SK-N-SH (cell line): ENCODE data around the gene REC114. TPM values are rescaled to one million over a fixed set of nuclear protein-coding genes. Genes with fewer than 3 reads are reported as not detected.
A peak's percentile ranks its signal among the peaks of the same experiment; 100 is the strongest.

Experiments
- CTCF ChIA-PET: fragments of 300-600, 350-600 bp; formaldehyde crosslinking; extraction: SDS; loops from one replicate; lab custom pipeline; 2021; lab: Yijun Ruan, JAX
- POLR2A ChIA-PET: fragments of 350-600 bp; sonication (Branson Sonifier 250); formaldehyde crosslinking; extraction: SDS; loops from one replicate; lab custom pipeline; 2020; ENCODE audit warnings: antibody characterized with exemption, inconsistent platforms; lab: Yijun Ruan, JAX
- DNase-seq: peaks from one replicate; pipeline ENCODE4 v3.0.0; 2012
- H2AFZ ChIP-seq: fragments of 200-600 bp; sonication (generic); 2 replicates; pipeline ENCODE4 v1.8.1; 2016; ENCODE audit warnings: antibody characterized with exemption, mild to moderate bottlenecking, low read depth
- H3F3A ChIP-seq: fragments of 200-600 bp; sonication (generic); replicated peaks from 2 replicates; pipeline ENCODE3; 2016; ENCODE audit warnings: antibody characterized with exemption, mild to moderate bottlenecking; ENCODE audit not compliant: insufficient read depth
- H3K27ac ChIP-seq, 2 experiments: fragments of 200-500 bp in 1 of 2; fragments of 200-600 bp in 1 of 2; sonication (Bioruptor generic) in 1 of 2; sonication (generic), shearing (Covaris generic) in 1 of 2; 2 replicates each; pipeline versions ENCODE4 v1.5.1 to v1.6.1; 2014 to 2016; ENCODE audit warnings: low read depth in 2 of 2, inconsistent platforms in 1 of 2, low read length in 1 of 2, mild to moderate bottlenecking in 1 of 2, mixed read lengths in 1 of 2
- H3K27me3 ChIP-seq: fragments of 200-600 bp; sonication (generic), shearing (Covaris generic); 2 replicates; pipeline ENCODE4 v1.6.1; 2016; ENCODE audit warnings: mixed run types; ENCODE audit not compliant: insufficient read depth
- H3K36me3 ChIP-seq, 2 experiments: fragments of 200-500 bp in 1 of 2; fragments of 200-600 bp in 1 of 2; sonication (Bioruptor generic) in 1 of 2; sonication (generic) in 1 of 2; replicated peaks in 1 of 2; 2 replicates each; pipeline versions ENCODE3 to v1.5.1; 2014 to 2016; ENCODE audit warnings: low read length in 1 of 2, mild to moderate bottlenecking in 1 of 2; ENCODE audit not compliant: insufficient read depth in 2 of 2, control insufficient read depth in 1 of 2
- H3K4me1 ChIP-seq, 2 experiments: fragments of 200-500 bp in 1 of 2; fragments of 200-600 bp in 1 of 2; sonication (Bioruptor generic) in 1 of 2; sonication (generic), shearing (Covaris generic) in 1 of 2; 2 replicates each; pipeline versions ENCODE4 v1.5.1 to v1.6.1; 2014 to 2016; ENCODE audit warnings: low read depth in 1 of 2, low read length in 1 of 2, mixed run types in 1 of 2; ENCODE audit not compliant: insufficient read depth in 2 of 2, control insufficient read depth in 1 of 2
- H3K4me2 ChIP-seq: fragments of 200-600 bp; sonication (generic), shearing (Covaris generic); 2 replicates; pipeline ENCODE4 v1.6.1; 2017; ENCODE audit warnings: mixed run types
- H3K4me3 ChIP-seq, 2 experiments: fragments of 200-500 bp in 1 of 2; fragments of 200-600 bp in 1 of 2; sonication (Bioruptor generic) in 1 of 2; sonication (generic), shearing (Covaris generic) in 1 of 2; 2 replicates each; pipeline versions ENCODE4 v1.5.1 to v1.8.1; 2014 to 2016; ENCODE audit warnings: low read depth in 2 of 2, inconsistent platforms in 1 of 2, low read length in 1 of 2, mild to moderate bottlenecking in 1 of 2, mixed read lengths in 1 of 2, moderate library complexity in 1 of 2
- H3K79me2 ChIP-seq: fragments of 200-600 bp; sonication (generic); 2 replicates; pipeline ENCODE4 v1.8.1; 2017; ENCODE audit warnings: mild to moderate bottlenecking; ENCODE audit not compliant: insufficient read depth
- H3K9ac ChIP-seq: fragments of 200-600 bp; sonication (generic); 2 replicates; pipeline ENCODE4 v1.6.1; 2017; ENCODE audit warnings: mixed run types
- H3K9me2 ChIP-seq: fragments of 200-600 bp; sonication (generic); 2 replicates; pipeline ENCODE4 v1.6.1; 2017; ENCODE audit warnings: mixed run types
- H3K9me3 ChIP-seq: fragments of 200-600 bp; sonication (generic); 2 replicates; pipeline ENCODE4 v1.6.1; 2017; ENCODE audit warnings: mixed run types, mild to moderate bottlenecking, moderate library complexity
- H4K20me1 ChIP-seq: fragments of 200-600 bp; sonication (generic); 2 replicates; pipeline ENCODE4 v1.6.1; 2017; ENCODE audit warnings: mild to moderate bottlenecking, mixed run types; ENCODE audit not compliant: insufficient read depth
- ELF1 ChIP-seq: IDR thresholded peaks from 2 replicates; pipeline ENCODE4 v1.4.0; 2012
- EZH2phosphoT487 ChIP-seq: fragments of 200-600 bp; sonication (generic); IDR thresholded peaks from 2 replicates; pipeline ENCODE4 v1.6.1; 2017; ENCODE audit warnings: low read depth, mixed run types, mild to moderate bottlenecking, antibody characterized with exemption, moderate library complexity, borderline replicate concordance
- FOSL2 ChIP-seq: IDR thresholded peaks from 2 replicates; pipeline ENCODE4 v1.4.0; 2012; ENCODE audit warnings: low read depth, mild to moderate bottlenecking, moderate library complexity, borderline replicate concordance
- GABPA ChIP-seq: IDR thresholded peaks from 2 replicates; pipeline ENCODE4 v1.4.0; 2012; ENCODE audit warnings: low read depth, mild to moderate bottlenecking
- JUND ChIP-seq: IDR thresholded peaks from 2 replicates; pipeline ENCODE4 v1.4.0; 2012
- POLR2AphosphoS5 ChIP-seq: IDR thresholded peaks from 2 replicates; pipeline ENCODE4 v1.6.1; 2012; ENCODE audit warnings: low read depth, low read length
- TAF1 ChIP-seq: IDR thresholded peaks from 2 replicates; pipeline ENCODE4 v1.6.1; 2012; ENCODE audit warnings: low read depth, mild to moderate bottlenecking, low read length, moderate library complexity, borderline replicate concordance
- TCF12 ChIP-seq: IDR thresholded peaks from 2 replicates; pipeline ENCODE4 v1.4.0; 2012
- TEAD4 ChIP-seq: IDR thresholded peaks from 2 replicates; pipeline ENCODE4 v1.4.0; 2012; ENCODE audit warnings: mild to moderate bottlenecking, borderline replicate concordance; ENCODE audit not compliant: insufficient read depth
- YY1 ChIP-seq: IDR thresholded peaks from 2 replicates; pipeline ENCODE4 v1.4.0; 2012; ENCODE audit warnings: low read depth, mild to moderate bottlenecking
- WGBS: methylation state at CpG from one replicate; pipeline ENCODE4 v1.1.6; 2017; ENCODE audit warnings: low lambda C conversion rate; 5-methylcytosine and 5-hydroxymethylcytosine counted together
- polyA plus RNA-seq, 3 experiments: library from polyadenylated mRNA; depleted of rRNA; stranded (reverse); fragments of >200 nt; gene quantifications; 2 replicates each; pipeline ENCODE4 v1.2.3, GENCODE V29; 2012
- TF ChIP-seq, protein P1 (sequence below): fragments of 150-350 bp; IDR thresholded peaks from 2 replicates; pipeline ENCODE4 v1.6.1; 2016; ENCODE audit warnings: mild to moderate bottlenecking, low read depth, low read length
- TF ChIP-seq, protein P2 (sequence below): fragments of 150-350 bp; IDR thresholded peaks from 2 replicates; pipeline ENCODE4 v1.6.1; 2017; ENCODE audit warnings: antibody characterized with exemption, low read length, low read depth, borderline replicate concordance
- TF ChIP-seq, protein P3 (sequence below): IDR thresholded peaks from 2 replicates; pipeline ENCODE4 v1.4.0; 2012; ENCODE audit warnings: low read depth, borderline replicate concordance
- TF ChIP-seq, protein P4 (sequence below): fragments of 200-600 bp; sonication (generic); IDR thresholded peaks from 2 replicates; pipeline ENCODE4 v1.6.1; 2017; ENCODE audit warnings: antibody characterized with exemption, mild to moderate bottlenecking, moderate library complexity
- TF ChIP-seq, protein P5 (sequence below): IDR thresholded peaks from 2 replicates; pipeline ENCODE4 v1.4.0; 2012; ENCODE audit warnings: low read depth
- TF ChIP-seq, protein P6 (sequence below): IDR thresholded peaks from 2 replicates; pipeline ENCODE4 v1.6.1; 2012; ENCODE audit warnings: mild to moderate bottlenecking, low read depth, low read length, moderate library complexity

The REC114 gene
- polyA plus RNA-seq, 1 of the 3 experiments (the other 2 are of a cell fraction): not detected

DNA sequence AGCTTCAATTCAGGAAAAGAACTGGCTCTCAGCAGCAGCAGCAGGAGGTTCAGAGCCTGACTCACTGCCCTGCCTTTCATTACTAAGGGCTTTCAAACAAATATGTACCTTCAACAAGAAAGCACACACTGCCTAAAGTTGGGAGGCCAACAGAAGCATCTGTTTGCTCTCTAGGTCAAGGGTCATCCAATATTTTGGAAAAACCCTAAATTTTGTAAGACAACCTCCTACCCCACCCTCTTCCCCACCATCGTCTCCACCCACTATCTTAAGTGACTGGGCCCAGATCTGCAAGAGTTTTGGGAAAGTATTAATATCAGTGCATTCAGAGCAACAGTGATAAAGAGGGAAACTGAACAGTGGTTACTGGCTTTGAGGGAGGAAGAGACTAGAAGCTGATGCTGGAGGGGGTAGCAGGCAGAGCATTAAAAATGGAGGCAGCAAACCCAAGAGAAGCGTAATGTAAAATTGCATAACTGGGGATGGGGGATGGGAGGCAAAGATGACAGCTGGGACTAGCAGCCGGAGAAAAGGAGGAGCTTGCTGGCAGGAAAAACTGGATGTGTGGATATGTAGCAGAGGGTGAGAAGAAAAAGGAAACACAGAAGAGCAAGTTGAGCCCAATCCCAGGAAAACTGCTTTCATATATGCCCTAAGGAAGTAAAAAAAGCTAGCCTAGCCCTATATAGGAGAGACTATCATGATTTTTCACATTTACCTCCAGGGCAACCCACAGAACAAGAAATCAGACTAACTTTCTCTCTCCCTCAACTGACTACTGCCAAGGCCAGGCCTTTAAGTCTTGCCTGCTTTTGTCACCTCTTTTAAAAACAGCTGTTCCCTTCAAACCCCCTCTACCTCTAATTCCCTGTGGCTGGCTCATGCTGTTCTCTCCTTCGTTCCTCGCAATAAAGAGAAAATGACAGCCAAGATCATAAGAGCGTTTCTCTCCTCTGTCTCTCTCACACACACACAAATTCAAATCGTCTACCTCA is 158.8 kb downstream of the REC114 start:
- H3K4me2 ChIP-seq: peak overlapping the region; percentile 52
- no peak overlapping the region for H2AFZ ChIP-seq
- H3K36me3 ChIP-seq: peaks cover 1 to 5% of the 10 kb centered on the region in 2 experiments
- H3K9me2 ChIP-seq: no peaks in the 10 kb centered on the region
- H3K4me1 ChIP-seq: peaks cover 25 to 41% of the 10 kb centered on the region in 2 experiments
- no peaks in the 10 kb centered on the region for H3K27me3 ChIP-seq
- H4K20me1 ChIP-seq: peaks cover 97% of the 10 kb centered on the region
- H3K27ac ChIP-seq: peak overlapping the region in 1 of 2 experiments; percentile 45; a peak in 2 of 4 replicates
- H3K9ac ChIP-seq: no peak overlapping the region
- 79% methylated on average over 7 of the region's 7 CpGs for WGBS
- H3K79me2 ChIP-seq: peaks cover 99% of the 10 kb centered on the region
- ChIA-PET CTCF (interaction anchor here (0.8 kb wide), 1 partner anchor 34 kb away, joined by 3 read pairs; no protein-coding TSS in a partner anchor), POLR2A (no interaction called here)
- H3K9me3 ChIP-seq: no peaks in the 10 kb centered on the region
- no peak overlapping the region for H3K4me3 ChIP-seq
- H3F3A ChIP-seq: peaks cover 18% of the 10 kb centered on the region
- TF ChIP-seq TCF12 (peak; percentile 60), JUND (peak; percentile 12; the same call in 1 of the 2 replicates), FOSL2 (peak; percentile 28; the same call in 1 of the 2 replicates), TAF1 (no peak)
- TF ChIP-seq, protein P1, sequence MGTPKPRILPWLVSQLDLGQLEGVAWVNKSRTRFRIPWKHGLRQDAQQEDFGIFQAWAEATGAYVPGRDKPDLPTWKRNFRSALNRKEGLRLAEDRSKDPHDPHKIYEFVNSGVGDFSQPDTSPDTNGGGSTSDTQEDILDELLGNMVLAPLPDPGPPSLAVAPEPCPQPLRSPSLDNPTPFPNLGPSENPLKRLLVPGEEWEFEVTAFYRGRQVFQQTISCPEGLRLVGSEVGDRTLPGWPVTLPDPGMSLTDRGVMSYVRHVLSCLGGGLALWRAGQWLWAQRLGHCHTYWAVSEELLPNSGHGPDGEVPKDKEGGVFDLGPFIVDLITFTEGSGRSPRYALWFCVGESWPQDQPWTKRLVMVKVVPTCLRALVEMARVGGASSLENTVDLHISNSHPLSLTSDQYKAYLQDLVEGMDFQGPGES: no peak
- TF ChIP-seq, protein P2, sequence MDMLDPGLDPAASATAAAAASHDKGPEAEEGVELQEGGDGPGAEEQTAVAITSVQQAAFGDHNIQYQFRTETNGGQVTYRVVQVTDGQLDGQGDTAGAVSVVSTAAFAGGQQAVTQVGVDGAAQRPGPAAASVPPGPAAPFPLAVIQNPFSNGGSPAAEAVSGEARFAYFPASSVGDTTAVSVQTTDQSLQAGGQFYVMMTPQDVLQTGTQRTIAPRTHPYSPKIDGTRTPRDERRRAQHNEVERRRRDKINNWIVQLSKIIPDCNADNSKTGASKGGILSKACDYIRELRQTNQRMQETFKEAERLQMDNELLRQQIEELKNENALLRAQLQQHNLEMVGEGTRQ: no peak
- DNase-seq: no peak

DNA sequence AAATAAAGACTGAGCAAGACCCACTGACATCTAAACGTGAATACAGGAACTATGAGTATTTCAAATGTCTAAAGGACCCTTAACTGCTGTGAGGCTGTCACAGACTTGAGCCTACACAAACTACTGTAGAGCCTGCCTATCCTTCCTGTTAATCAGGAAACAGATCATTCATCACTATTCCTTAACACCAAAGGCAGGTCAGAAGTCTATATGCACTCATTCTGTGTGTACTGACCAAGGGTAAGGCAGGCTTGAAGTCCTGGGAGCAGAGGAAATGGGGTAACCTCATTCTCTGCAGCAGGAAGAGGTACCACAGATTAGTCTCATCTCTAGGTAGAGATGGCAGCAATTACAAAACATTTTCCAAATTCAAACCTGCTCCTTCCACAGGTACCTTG is 159.5 kb downstream of the REC114 start:
- Histone ChIP-seq H3K36me3 (peaks cover 0 to 5% of the 10 kb centered on the region in 2 experiments), H3K9me2 (no peaks in the 10 kb centered on the region), H2AFZ (no peak overlapping the region), H3K4me1 (peaks cover 22 to 41% of the 10 kb centered on the region in 2 experiments), H3K9me3 (no peaks in the 10 kb centered on the region), H3K27me3 (no peaks in the 10 kb centered on the region), H3K4me3 (no peak overlapping the region), H3K9ac (no peak overlapping the region), H3K27ac (peak overlapping the region in 1 of 2 experiments; percentile 45; a peak in 1 of 4 replicates), H3F3A (peaks cover 18% of the 10 kb centered on the region), H3K4me2 (no peak overlapping the region), H4K20me1 (peaks cover 97% of the 10 kb centered on the region), H3K79me2 (peaks cover 99% of the 10 kb centered on the region)
- WGBS: 62% methylated on average over 1 of the region's 1 CpG
- DNase-seq: no peak
- ChIA-PET POLR2A (interaction anchor here (1.3 kb wide), 1 partner anchor 31 kb away, joined by 4 read pairs; the partner anchor contains the start of gene NPTN), CTCF (interaction anchor here (4.3 kb wide), 1 partner anchor 34 kb away, joined by 16 read pairs; no protein-coding TSS in a partner anchor)
- TF ChIP-seq GABPA (no peak), YY1 (no peak), TAF1 (no peak), POLR2AphosphoS5 (no peak), EZH2phosphoT487 (no peak), ELF1 (no peak), TEAD4 (no peak)
- TF ChIP-seq, protein P3, sequence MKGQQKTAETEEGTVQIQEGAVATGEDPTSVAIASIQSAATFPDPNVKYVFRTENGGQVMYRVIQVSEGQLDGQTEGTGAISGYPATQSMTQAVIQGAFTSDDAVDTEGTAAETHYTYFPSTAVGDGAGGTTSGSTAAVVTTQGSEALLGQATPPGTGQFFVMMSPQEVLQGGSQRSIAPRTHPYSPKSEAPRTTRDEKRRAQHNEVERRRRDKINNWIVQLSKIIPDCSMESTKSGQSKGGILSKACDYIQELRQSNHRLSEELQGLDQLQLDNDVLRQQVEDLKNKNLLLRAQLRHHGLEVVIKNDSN: no peak
- TF ChIP-seq, protein P4, sequence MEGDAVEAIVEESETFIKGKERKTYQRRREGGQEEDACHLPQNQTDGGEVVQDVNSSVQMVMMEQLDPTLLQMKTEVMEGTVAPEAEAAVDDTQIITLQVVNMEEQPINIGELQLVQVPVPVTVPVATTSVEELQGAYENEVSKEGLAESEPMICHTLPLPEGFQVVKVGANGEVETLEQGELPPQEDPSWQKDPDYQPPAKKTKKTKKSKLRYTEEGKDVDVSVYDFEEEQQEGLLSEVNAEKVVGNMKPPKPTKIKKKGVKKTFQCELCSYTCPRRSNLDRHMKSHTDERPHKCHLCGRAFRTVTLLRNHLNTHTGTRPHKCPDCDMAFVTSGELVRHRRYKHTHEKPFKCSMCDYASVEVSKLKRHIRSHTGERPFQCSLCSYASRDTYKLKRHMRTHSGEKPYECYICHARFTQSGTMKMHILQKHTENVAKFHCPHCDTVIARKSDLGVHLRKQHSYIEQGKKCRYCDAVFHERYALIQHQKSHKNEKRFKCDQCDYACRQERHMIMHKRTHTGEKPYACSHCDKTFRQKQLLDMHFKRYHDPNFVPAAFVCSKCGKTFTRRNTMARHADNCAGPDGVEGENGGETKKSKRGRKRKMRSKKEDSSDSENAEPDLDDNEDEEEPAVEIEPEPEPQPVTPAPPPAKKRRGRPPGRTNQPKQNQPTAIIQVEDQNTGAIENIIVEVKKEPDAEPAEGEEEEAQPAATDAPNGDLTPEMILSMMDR: no peak
- TF ChIP-seq, protein P5, sequence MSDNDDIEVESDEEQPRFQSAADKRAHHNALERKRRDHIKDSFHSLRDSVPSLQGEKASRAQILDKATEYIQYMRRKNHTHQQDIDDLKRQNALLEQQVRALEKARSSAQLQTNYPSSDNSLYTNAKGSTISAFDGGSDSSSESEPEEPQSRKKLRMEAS: no peak
- TF ChIP-seq, protein P6, sequence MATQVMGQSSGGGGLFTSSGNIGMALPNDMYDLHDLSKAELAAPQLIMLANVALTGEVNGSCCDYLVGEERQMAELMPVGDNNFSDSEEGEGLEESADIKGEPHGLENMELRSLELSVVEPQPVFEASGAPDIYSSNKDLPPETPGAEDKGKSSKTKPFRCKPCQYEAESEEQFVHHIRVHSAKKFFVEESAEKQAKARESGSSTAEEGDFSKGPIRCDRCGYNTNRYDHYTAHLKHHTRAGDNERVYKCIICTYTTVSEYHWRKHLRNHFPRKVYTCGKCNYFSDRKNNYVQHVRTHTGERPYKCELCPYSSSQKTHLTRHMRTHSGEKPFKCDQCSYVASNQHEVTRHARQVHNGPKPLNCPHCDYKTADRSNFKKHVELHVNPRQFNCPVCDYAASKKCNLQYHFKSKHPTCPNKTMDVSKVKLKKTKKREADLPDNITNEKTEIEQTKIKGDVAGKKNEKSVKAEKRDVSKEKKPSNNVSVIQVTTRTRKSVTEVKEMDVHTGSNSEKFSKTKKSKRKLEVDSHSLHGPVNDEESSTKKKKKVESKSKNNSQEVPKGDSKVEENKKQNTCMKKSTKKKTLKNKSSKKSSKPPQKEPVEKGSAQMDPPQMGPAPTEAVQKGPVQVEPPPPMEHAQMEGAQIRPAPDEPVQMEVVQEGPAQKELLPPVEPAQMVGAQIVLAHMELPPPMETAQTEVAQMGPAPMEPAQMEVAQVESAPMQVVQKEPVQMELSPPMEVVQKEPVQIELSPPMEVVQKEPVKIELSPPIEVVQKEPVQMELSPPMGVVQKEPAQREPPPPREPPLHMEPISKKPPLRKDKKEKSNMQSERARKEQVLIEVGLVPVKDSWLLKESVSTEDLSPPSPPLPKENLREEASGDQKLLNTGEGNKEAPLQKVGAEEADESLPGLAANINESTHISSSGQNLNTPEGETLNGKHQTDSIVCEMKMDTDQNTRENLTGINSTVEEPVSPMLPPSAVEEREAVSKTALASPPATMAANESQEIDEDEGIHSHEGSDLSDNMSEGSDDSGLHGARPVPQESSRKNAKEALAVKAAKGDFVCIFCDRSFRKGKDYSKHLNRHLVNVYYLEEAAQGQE: no peak
